HG03025 (cell line): ENCODE measurements around the gene CCRL2.

Source experiments
- ATAC-seq: cut with Tn5 transposase; IDR thresholded peaks from one replicate; pipeline ENCODE4 v1.9.1; 2021; ENCODE audit warnings: mild to moderate bottlenecking, moderate library complexity; ENCODE audit not compliant: unreplicated experiment, low FRiP score

Gene CCRL2

DNA sequence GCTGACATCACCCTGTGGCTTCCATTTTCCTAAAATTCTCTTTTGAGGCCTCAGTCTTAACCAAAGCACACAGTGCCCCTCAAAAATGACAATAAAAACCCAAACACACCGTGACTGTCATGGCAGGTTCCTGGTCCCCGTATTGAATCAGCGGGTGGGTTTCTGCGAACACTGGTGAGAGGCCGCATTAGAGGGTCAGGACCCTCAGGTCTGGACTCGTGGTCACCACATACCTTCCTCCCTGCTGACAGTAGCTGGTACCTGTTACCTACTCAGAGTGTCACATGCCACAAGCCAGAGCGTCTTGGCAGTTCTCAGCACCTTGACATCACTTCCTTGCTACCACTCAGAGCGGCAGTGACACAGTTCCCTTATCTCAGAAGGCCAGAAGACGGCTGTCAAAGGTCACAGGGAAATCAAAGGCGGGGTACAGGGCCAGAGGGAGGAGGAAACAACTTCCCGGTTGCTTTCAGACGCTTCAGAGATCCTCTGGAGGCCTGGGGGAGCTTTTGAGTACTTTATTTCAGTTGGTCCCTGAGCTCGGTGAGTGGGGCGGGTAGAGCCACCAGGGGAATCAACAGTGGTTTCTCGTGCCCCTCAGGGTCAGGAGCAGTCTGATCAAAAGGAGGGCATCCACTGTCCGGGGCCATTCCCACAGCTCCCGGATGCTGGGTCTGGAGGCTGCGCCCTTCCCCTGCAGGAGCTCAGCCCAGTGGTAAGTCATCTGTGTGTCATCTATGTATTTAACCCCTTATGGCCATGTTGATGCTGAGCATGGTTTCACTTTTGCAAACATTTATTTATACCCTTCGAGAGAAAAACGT lies at the start of gene CCRL2, which contains the start of gene CCR5AS:
TSS of gene CCRL2 (plus strand) at position 472 of the 824 bp plus-strand sequence. CDS start 821 bp downstream, outside the sequence.
TSS of gene CCR5AS (minus strand) at position 279 of the 824 bp plus-strand sequence.
- no peak for ATAC-seq

DNA sequence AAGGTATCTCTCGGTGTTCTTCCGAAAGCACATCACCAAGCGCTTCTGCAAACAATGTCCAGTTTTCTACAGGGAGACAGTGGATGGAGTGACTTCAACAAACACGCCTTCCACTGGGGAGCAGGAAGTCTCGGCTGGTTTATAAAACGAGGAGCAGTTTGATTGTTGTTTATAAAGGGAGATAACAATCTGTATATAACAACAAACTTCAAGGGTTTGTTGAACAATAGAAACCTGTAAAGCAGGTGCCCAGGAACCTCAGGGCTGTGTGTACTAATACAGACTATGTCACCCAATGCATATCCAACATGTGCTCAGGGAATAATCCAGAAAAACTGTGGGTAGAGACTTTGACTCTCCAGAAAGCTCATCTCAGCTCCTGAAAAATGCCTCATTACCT lies 48.6 kb upstream of the CCRL2 start:
- ATAC-seq = no peak

DNA sequence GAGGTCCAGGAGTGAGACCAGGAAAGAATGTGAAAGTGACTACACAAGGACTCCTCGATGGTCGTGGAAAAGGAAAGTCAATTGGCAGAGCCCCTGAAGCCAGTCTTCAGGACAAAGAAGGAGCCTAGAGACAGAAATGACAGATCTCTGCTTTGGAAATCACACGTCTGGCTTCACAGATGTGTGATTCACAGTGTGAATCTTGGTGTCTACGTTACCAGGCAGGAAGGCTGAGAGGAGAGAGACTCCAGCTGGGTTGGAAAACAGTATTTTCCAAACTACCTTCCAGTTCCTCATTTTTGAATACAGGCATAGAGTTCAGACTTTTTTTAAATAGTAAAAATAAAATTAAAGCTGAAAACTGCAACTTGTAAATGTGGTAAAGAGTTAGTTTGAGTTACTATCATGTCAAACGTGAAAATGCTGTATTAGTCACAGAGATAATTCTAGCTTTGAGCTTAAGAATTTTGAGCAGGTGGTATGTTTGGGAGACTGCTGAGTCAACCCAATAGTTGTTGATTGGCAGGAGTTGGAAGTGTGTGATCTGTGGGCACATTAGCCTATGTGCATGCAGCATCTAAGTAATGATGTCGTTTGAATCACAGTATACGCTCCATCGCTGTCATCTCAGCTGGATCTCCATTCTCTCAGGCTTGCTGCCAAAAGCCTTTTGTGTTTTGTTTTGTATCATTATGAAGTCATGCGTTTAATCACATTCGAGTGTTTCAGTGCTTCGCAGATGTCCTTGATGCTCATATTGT lies 47.1 kb upstream of the CCRL2 start:
- no peak for ATAC-seq

GRCh38 chr3:46360907-46361306 lies 46.2 kb upstream of the CCRL2 start:
- no peak for ATAC-seq

GRCh38 chr3:46361408-46362283 lies 45.4 kb upstream of the CCRL2 start:
- no peak for ATAC-seq

DNA sequence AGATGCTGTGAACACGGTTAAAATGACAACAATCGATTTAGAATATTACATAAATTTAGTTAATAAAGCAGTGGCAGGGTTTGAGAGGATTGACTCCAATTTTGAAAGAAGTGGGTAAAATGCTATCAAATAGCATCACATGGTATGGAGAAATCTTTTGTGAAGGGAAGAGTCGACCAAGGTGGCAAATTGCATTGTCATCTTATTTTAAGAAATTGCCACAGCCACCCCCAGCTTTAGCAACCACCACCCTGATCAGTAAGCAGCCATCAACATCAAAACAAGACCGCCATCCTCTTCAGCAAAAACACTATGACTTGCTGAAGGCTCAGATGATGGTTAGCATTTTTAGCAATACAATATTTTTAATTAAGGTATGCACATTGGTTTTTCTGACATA lies 42.0 kb upstream of the CCRL2 start:
- ATAC-seq = no peak

DNA sequence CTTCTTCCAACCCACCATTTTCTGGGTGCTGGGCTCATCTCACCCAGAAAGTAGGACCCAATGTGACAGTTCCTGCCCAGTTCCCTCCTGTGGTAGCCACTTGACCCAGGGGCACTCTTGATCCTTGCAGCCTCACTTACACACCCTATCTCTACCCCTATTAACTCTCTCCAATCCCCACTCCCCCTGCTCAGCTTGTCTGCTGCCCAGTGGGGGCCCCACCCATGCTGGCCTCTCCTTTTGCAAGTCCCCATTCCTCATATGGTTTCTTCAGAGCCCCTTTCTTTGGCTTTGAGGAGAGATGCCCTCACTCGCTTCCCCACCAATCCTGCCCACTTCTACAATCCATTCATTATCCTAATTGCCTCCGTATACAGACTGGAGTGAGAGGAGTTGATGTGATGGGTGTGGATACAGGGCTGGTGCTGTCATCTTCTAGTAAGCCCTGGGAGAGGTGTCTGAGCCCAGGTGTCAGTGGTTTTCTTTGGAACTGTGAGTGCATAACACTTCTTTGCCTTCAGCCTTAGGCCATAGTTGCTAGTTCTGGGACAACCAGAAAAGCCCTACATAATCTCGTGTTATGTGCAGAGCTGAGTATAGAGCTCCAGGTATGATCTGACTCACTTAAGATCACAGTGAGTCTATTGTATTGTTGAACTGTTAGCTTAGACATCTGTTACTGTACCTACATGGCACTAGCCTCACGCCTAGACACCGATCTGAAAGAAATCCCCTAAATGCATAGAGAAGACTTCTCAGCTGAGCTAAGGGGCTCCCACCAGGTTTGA lies 41.1 kb upstream of the CCRL2 start:
- no peak for ATAC-seq

- ATAC-seq = no peak
Measured at GRCh38 chr3:46367811-46368210, 39.2 kb upstream of the CCRL2 start.

DNA sequence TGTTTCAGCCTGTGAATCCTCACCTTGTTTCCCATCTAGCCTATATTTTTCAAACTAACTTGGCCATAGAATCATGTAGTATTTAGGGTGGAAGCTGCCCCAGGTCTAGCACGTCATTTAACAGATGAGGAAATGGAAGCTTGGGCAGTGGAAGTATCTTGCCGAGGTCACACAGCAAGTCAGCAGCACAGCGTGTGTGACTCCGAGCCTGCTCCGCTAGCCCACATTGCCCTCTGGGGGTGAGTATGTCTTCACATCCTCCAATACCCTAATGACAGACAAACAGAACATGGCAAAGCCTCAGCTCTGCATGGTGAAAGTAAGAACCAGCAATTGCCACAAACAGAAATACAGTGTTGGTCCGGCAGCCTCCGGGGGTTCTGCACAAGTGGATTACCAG lies 38.5 kb upstream of the CCRL2 start:
- ATAC-seq = no peak

- ATAC-seq = no peak
Measured at GRCh38 chr3:46369151-46369550, 37.9 kb upstream of the CCRL2 start.

- ATAC-seq = no peak
Measured at GRCh38 chr3:46369675-46370132, 37.4 kb upstream of the CCRL2 start.

DNA sequence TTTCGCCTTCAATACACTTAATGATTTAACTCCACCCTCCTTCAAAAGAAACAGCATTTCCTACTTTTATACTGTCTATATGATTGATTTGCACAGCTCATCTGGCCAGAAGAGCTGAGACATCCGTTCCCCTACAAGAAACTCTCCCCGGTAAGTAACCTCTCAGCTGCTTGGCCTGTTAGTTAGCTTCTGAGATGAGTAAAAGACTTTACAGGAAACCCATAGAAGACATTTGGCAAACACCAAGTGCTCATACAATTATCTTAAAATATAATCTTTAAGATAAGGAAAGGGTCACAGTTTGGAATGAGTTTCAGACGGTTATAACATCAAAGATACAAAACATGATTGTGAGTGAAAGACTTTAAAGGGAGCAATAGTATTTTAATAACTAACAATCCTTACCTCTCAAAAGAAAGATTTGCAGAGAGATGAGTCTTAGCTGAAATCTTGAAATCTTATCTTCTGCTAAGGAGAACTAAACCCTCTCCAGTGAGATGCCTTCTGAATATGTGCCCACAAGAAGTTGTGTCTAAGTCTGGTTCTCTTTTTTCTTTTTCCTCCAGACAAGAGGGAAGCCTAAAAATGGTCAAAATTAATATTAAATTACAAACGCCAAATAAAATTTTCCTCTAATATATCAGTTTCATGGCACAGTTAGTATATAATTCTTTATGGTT lies 36.1 kb upstream of the CCRL2 start, which contains the start of gene CCR5:
TSS of gene CCR5 (plus strand) at position 108 of the 680 bp plus-strand sequence. CDS start 1,957 bp downstream, outside the sequence.
- ATAC-seq = no peak

GRCh38 chr3:46371519-46372340 lies 35.3 kb upstream of the CCRL2 start:
- ATAC-seq = no peak

- no peak for ATAC-seq
Measured at GRCh38 chr3:46372492-46373359, 34.3 kb upstream of the CCRL2 start.

- ATAC-seq = no peak
Measured at GRCh38 chr3:46374755-46375154, 32.3 kb upstream of the CCRL2 start.

DNA sequence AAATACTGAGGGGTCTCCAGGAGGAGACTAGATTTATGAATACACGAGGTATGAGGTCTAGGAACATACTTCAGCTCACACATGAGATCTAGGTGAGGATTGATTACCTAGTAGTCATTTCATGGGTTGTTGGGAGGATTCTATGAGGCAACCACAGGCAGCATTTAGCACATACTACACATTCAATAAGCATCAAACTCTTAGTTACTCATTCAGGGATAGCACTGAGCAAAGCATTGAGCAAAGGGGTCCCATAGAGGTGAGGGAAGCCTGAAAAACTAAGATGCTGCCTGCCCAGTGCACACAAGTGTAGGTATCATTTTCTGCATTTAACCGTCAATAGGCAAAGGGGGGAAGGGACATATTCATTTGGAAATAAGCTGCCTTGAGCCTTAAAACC lies 31.8 kb upstream of the CCRL2 start:
- ATAC-seq = no peak

GRCh38 chr3:46375814-46376213 lies 31.2 kb upstream of the CCRL2 start:
- ATAC-seq = no peak
